CD4-positive, alpha-beta T cell treated with Interleukin-6 for 4 hours (primary cell): ENCODE measurements around the gene MTX3.

Experiments used
- DNase-seq: peaks from one replicate; pipeline ENCODE4 v3.0.0-alpha.2; 2020; ENCODE audit warnings: mixed read lengths

Gene MTX3

DNA sequence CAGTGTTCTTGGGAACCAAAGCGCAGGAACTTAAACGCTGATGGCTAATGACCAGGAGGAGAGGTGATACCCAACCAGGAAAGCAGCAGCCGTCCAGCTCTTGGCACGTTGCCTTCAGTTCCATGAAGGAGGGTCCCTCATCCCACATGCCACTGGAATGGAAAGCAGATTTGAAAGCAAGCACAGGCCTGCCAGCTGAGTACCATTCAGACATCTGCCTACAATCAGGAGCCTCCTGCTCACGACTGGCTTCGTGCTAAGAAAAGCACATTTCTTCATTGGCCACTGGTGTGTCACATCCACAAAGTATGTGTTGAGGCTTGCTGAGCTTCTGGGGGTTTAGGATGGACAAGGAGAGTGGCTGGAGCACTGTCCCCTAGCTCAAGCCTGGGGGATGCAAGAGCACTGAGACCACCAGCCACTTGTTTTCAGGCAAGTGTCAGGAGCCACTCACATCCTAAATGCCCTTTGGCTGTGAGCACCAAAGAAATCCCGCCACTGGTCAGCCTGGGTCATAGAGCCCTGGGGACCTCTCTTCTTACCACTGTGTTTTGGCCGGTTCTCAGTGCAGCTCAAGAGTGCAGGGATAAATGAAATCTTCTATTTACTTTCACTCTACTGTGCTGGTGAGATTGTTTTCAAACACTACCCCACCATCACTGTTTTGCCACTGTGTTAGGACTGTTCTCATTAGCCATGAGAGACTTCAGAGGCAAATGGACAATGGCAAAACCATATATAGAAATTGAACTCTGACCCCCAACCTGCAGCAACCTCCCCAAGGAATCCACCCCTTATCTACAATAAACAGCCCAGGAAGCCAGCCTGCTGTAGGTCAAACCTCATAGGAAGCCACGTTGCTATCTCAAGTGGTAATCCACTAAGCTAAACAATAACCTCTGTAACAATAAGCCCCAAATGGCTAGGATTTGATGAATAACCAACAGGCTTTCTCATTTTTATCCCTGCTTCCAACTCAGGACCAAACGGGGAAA is 58.3 kb downstream of the MTX3 start:
- no peak for DNase-seq

DNA sequence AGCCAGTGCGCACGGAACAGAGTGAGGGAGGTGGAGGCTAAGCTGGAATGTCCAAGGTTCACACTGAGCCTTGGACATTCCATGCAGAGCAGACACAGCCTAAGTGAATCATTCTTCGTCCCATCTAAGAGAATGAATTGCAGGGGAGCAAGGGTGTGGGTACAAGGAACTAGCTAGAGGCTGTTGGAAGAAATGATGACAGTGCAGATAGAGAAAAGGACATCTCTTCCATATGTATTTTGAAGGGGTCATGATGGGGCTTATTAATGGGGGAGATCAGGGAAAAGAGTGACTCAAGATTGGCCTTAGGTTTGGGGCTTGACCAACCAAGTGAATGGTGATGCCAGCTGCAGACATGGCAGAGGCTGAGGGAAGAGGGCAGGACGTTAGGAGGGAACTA is 59.2 kb downstream of the MTX3 start:
- DNase-seq, result no peak

DNA sequence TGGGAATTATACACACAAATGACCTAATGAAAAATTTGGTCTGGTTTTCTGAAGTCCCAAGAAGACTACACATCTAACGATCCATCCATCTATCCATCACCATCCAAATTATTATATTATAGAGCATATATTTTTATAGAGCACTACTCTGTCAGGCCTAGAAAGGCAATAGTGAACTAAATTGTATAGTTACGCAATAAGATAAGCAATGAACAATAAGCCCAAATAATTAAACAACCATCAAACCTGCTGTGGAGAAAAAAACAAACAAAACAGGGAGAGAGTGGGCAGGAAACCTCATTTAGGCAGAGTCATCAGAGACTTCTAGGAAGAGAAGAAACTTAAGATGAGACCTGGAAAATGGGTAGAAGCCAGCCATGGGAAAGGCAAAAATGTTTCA is 59.7 kb downstream of the MTX3 start:
- DNase-seq, result no peak

DNA sequence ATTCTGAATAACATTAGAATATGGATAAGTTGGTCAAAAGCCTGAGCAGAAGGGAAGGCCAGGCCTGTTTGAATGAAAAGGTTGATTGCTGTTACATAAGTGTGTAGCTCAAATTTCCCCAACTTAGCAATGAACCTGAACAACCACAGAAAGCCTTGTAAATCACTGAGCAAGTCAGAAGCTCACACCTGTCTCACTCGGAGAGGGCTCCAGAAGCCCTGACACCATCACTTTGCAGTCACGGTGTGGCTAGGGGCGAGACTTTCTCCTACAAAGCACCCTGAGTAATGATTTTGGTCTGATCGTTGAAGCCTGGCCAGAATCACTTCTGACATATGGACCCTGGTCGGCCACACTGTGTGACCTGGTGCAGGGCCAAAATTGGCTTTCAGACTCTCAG is 62.0 kb downstream of the MTX3 start:
- no peak for DNase-seq
